GM19351 (cell line): Measurements from ENCODE around the gene PEX14.
A peak's percentile ranks its signal among the peaks of the same experiment; 100 is the strongest.
"Not testable (repeated sequence)": the region's sequence is repeated elsewhere in the genome, so short reads cannot be mapped to it uniquely, and the experiment has no call there.

ENCODE experiments used
- ATAC-seq: cut with Tn5 transposase; IDR thresholded peaks from one replicate; pipeline ENCODE4 v1.9.1; 2021; ENCODE audit warnings: mild to moderate bottlenecking, moderate library complexity; ENCODE audit not compliant: unreplicated experiment

PEX14 gene, protein sequence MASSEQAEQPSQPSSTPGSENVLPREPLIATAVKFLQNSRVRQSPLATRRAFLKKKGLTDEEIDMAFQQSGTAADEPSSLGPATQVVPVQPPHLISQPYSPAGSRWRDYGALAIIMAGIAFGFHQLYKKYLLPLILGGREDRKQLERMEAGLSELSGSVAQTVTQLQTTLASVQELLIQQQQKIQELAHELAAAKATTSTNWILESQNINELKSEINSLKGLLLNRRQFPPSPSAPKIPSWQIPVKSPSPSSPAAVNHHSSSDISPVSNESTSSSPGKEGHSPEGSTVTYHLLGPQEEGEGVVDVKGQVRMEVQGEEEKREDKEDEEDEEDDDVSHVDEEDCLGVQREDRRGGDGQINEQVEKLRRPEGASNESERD

DNA sequence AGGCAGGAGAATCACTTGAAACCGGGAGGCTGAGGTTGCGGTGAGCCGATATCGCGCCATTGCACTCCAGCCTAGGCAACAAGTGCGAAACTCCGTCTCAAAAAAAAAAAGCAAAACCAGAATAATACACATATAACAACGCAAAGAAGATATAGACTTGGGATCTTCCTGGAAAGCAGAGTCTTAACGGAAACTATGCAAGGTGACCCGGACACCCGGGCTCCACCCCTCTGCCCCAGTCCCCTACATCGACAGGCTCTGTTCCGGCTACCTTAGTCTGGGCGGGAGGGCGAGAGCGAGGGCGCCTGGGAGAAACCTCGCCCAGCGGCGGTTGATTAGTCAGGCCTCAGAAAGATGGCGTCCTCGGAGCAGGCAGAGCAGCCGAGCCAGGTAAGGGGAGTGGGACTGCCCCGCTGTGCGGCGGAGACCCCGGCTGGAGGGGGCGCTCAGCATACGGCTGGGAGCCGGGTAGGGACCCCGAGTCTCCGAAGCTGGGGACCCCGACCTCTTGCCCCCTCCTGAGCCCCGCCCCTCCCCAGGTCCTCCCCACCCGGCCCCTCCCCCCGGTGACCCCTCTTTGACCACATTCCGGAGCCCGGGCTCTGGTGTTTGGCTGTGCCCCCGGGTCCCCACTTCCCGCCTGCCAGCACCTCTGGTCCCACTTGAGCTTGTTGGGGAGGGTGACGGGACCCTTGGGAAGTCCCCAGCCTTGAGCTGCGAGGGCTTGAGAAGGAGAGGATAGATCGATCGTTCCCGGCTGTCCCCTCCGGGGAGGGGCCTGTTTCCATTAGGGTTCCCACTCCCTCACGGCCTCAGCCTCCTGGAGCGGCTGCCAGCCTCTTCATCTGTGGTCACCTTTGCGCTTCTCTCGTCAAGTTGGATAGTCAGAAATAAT lies at the start of gene PEX14:
Gene PEX14 (plus strand): TSS at position 338 of the 895 bp plus-strand sequence. CDS start 17 bp downstream, at position 355.
- peak; percentile 60 for ATAC-seq

DNA sequence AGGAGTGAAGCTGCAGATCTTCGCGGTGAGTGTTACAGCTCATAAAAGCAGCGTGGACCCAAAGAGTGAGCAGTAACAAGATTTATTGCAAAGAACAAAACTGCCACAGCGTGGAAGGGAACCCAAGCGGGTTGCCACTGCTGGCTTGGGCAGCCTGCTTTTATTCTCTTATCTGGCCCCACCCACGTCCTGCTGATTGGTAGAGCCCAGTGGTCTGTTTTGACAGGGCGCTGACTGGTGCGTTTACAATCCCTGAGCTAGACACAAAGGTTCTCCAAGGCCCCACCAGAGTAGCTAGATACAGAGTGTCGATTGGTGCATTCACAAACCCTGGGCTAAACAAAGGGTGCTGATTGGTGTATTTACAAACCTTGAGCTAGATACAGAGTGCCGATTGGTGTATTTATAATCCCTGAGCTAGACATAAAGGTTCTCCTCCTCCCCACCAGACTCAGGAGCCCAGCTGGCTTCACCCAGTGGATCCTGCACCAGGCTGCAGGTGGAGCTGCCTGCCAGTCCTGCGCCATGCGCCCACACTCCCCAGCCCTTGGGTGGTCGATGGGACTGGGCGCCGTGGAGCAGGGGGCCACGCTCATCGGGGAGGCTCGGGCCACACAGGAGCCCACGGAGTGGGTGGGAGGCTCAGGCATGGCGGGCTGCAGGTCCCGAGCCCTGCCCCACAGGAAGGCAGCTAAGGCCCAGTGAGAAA lies 48.8 kb upstream of the PEX14 start:
- not testable (repeated sequence) for ATAC-seq

DNA sequence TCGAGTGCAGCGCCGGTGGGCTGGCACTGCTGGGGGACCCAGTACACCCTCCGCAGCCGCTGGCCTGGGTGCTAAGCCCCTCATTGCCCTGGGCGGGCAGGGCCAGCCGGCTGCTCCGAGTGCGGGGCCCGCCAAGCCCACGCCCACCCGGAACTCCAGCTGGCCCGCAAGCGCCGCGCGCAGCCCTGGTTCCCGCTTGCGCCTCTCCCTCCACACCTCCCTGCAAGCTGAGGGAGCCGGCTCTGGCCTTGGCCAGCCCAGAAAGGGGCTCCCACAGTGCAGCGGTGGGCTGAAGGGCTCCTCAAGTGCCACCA lies 48.3 kb upstream of the PEX14 start:
- not testable (repeated sequence) for ATAC-seq

DNA sequence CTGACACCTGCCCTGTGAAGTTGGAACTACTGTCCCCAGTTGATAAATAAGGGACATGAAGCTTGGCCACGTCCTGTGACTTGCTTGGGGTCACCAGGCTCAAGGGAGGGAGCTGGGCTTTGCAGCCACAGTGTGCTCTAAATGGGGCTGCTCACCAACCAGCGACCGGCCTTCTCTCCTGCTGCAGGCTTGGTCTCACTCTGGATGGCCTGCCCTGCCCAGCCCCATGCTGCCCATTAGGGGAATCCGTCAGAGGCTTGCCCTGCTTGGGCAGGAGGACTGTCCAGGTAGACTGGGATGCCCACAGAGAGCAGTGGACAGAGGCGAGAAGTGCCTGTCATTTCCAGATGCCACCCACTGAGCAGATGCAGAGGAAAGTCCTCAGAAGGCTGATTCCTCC lies 45.8 kb upstream of the PEX14 start:
- ATAC-seq = no peak

DNA sequence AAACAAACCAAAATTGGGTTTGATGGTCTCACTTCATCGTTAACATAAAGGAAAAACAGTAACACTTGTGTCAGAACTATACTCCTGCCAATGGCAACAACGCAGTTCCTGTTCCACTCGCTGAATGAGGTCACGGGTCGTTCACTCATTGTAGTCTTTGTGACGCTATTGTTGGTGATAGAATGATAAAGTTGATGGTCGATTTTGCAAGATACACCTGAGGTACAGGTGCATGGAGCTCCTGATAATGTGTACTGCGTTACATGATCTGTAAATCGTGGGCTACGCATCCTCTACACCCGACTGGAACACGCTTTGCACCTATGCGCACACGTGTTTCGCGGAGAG lies 44.9 kb upstream of the PEX14 start:
- ATAC-seq = no peak

DNA sequence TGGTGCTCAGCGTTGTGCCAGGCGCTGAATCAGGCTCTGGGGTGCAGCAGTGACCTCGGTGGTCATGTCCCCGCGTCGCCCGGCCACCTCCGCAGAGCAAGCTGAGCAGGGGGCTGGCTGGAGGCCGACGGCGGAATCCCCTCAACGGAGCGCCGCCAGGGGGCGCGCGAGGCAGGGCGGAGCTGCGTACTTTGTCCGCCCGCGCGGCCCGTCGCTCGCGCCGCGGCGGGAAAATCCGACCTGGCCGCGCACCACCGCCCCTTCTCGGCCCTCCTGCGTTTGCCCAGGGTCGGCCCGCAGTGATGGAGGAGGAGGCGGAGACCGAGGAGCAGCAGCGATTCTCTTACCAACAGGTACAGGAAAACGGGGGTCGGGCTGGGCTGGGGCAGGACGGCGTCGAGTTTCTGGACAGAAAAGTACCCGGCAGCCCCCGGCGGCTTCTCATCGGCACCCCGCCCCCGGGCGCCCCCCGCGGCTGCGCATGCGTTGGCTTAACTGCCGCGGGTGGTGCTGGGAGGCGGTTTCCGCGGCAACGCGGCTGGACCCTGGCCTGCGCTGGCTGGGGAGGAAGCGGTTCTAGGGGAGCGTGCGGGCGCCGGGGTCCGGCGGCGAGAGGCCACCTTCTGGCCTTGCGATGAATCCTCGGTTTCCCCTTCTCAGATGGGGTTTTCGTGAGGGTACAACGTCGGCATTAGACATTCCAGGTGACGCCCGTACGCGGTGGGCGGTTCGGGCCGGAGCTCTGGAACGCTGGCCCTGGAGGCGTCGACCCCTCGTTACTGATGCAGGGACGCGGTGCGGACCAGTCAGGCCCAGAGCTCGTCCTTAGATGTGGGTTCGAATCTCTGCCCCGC lies 44.3 kb upstream of the PEX14 start, which contains the start of gene CENPS:
Gene CENPS (plus strand): TSS at position 218 of the 854 bp plus-strand sequence. CDS start 85 bp downstream, at position 303.
- peak; percentile 75 for ATAC-seq

DNA sequence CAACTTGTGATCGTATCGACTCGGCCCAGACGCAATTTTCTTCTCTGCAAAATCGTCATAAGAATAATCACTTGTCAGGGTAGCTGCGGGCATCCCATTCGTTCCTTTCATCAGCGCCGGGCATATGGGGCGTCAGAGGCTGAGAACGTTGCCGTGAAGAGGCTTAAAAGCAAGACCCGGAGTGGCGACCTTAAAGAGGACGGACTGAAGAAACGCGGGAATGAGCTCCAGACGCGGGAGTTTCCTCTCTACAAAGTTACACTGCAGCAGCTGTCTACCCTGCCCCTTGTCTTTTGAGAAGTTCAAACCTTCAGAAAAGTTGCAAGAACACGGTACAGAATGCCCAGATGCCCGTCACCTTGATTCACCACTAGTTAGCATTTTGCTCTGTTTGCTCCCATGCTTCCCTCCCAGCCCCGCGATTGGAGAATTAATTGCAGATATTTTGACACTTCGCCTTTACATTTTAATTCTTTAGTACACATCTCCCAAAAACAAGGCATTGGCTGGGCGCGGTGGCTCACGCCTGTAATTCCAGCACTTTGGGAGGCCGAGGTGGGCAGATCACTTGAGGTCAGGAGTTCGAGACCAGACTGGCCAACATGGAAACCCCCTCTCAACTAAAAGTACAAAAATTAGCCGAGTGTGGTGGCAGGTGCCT lies 43.5 kb upstream of the PEX14 start:
- no peak for ATAC-seq

DNA sequence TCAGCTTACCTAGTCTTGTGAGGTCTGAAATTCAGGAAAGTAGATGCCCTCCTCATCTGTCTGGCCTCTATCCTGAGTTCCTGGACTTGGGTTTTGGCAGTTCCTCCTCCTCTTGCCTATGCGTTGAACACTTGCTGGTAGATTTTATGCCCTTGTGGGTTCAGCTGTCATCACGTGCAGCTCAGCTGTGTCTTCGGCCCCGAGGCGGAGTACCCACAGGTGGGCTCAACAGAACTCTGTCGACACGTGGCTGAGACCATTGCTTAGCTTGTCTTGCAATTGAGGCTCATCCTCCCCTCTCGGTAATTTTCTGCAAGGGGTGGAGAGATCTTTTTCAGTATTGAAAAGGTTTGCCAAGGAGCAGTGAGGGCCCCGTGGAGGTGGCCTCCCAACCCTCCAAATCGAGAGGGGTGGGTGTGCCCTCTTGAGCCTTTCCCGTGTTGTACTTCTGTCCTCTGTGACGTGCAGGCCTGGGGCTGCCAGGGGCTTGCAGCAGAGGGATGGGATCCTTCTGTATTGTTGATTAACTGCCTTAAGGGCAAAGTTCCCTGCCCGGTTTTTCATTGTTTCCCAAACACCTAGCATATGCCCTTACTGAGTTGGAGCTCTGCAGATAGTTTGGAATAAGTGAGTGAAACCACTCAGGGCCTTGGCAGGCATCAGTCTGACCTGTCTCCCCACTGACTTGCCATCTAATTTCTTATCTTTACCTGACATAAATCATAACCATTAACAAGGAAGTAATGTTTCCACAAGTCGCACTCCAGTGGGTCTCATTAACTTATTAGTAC lies 41.6 kb upstream of the PEX14 start:
- no peak for ATAC-seq

DNA sequence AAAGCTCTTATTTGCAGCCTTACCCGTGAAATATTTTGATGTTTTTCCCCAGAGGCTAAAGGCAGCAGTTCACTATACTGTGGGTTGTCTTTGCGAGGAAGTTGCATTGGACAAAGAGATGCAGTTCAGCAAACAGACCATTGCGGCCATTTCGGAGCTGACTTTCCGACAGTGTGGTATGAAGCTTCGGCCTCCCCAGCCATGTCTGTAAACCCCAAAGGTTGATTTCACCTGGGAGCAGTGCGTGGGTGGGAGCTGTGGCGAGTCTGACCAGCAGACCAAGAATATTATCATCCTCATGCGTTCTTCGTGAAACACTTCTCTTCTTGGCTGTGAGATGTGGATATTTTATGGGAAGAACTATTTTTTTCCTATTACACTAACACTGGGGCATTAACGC lies 41.0 kb upstream of the PEX14 start:
- no peak for ATAC-seq

DNA sequence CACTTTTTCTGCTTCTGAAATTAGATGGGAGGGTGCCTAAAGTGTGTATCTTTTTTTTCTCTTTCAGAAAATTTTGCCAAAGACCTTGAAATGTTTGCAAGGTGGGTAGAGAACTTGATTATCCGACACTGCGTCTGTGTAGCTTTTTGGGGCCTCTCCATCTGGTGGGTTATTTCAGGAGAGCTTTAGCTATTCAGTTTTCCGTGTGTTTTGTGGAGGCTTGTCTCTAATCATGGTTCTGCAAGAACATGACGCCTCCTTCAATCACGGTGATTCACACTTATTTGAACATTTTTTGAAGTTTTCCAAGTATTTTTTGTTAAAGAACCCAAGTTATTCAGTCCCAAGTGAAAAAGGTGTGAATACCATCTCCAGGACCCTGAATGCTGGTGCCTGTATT lies 40.2 kb upstream of the PEX14 start:
- ATAC-seq = no peak

DNA sequence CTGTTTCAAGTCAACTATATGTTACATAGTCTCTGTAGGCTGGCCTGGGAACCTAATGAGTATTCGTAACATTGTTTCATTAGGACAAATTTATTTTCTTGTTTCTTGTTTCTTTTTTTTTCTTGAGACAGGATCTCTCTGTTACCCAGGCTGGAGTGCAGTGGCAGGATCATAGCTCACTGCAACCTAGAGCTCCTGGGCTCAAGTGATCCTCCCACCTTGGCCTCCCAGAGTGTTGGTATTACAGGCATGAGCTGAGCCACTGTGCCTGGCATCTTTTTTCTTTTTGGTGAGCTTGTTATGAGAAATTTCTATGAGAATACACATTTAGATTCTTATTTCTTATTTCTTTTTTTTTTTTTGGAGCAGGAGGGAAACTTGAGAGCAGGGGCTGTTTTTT lies 37.7 kb upstream of the PEX14 start:
- ATAC-seq = no peak

DNA sequence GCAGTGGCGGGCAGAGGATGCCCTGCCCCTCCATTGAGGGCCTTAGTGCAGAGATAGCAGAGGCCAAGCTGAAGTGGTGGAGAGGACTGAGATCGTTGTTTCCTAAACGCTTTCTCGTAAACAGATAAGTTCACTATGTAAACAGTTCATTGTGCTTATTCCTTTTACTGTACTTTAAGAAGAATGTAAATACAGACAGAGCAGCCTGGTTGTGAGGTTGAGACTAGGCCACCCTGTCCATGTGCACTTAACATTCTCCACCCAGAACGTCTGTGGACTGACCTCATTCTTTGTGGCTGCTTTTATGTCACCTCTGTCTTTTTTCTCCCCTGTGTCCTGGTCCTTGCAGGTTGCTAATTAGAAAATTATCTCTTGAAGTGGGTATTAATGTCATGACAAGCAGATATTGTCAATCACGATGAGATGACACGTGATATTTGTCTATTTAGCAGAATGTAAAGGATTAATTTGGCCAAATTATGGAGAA lies 36.0 kb upstream of the PEX14 start:
- ATAC-seq = no peak

DNA sequence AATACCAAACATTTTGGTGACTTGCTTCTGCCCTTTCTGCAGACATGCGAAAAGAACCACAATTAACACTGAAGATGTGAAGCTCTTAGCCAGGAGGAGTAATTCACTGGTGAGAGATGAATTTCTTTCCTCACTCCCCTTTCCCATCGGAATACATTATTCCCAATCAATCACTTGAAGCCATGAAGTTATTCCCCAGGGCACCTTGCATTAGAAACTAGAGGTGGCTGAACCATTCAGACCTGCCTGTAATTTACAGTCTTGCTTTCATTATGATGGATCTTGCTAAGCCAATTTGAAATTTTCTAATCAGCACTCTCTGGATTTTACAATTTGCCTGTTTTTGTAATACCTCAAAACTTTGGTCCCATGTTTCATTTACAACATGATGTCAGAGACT lies 34.4 kb upstream of the PEX14 start:
- no peak for ATAC-seq

DNA sequence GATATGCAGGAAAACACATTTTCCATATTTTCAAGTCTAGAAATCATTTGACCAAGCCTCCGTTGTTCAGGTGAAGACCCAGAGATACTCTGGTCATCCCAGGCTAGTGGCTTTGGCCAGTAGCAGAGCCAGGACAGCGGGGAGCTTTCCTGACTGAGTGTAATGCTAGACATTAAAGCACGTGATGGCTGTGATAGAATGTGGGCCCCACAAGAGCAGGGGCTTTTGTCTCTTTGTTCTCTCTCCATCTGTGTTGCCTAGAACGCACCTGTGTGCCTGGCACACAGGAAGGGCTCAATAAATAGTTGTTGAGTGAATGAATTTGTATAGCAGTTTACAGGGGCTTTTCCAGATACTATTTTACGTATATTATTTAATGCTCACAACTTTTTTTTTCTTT lies 34.0 kb upstream of the PEX14 start:
- no peak for ATAC-seq

DNA sequence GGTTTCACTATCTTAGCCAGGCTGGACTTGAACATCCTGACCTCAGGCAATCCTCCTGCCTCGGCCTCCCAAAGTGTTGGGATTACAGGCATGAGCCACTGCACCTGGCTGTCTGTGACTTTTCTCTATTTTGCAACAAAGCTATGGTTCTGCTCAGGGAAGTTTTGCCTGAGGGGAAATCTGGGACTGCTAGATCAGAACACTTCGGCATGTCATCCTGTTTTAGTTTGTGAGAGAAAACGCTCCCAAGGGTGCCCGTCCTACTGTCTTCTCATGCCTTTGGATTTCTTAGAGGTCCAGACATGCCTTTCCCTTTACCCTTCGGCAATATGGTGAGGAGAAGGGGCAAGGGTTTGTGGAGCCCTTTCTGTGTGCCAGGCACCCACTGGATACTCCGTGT lies 30.5 kb upstream of the PEX14 start:
- no peak for ATAC-seq

DNA sequence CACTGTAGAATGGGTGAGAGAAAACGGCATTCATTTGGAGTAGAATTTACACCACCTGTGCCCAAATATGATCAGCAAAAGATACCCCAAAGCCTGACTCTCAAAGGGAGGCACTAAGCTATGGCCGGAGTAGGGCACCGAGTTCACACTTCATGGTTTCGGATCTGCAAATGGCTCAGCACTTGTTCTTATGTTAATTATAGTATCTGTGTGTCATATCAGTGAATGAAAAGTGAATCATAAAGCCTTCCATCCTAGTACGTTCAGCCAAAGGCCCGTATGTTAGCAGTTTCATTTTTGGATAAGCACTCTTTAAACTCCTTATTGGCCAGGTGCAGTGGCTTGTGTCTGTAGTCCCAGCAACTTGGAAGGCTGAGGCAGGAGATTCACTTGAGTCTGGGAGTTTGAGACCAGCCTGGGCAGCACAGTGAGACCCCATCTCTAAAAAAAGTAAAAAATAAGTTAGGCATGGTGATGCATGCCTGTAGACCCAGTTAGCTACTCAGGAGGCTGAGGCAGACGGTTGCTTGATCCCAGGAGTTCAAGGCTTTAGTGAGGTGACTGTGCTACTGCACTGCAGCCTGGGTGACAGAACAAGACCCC lies 29.9 kb upstream of the PEX14 start:
- peak; percentile 43 for ATAC-seq

DNA sequence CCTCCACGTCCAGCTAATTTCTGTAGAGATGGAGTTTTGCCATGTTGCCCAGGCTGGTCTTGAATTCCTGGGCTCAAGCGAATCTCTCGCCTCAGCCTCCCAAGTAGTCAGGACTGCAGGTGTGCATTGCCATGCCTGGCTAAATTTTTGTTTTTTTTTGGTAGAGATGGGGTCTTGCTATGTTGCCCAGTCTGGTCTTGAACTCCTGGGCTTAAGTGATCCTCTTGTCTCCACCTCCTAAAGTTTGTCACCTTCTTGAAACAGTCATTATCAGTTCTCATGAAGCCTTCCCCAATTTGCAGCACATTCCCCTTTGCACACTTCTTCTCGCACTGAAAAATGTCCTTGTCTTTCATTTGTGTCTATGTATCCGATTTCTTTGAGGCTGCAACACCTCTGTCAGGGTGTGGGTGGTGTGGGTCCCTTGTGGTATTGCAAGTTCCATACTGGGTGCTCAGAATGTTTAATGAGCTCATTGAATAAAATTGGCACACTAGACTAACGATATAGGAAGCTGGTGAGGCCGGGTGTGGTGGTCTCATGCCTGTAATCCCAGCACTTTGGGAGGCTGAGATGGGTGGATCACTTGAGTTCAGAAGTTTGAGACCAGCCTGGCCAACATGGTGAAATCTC lies 27.8 kb upstream of the PEX14 start:
- no peak for ATAC-seq

DNA sequence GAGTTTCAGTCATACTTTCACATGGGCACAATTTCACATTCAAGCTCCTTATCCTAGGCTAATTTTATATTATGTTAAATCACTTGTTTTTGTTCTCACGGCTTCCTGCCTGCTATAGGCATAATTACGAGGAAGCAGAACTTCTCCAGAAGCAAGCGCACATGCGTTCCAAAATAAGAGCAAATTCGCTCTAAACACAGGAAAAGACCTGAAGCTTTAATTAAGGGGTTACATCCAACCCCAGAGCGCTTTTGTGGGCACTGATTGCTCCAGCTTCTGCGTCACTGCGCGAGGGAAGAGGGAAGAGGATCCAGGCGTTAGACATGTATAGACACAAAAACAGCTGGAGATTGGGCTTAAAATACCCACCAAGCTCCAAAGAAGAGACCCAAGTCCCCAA lies 25.0 kb upstream of the PEX14 start, which contains the start of gene CORT:
Gene CORT (plus strand): TSS at position 281 of the 400 bp plus-strand sequence. CDS start 193 bp downstream, outside the sequence.
- no peak for ATAC-seq
